Epithelial cell of proximal tubule (primary cell): ENCODE measurements around the gene ARPP21. TPM values are rescaled to one million over a fixed set of nuclear protein-coding genes. Genes with fewer than 3 reads are reported as not detected.

Experiments
- DNase-seq: peaks from one replicate; pipeline ENCODE4 v3.0.0-alpha.2; 2011; ENCODE audit warnings: low read depth
- H3K4me3 ChIP-seq: 2 replicates; pipeline ENCODE4 v1.5.1; 2011; ENCODE audit warnings: low read depth, mild to moderate bottlenecking, low read length
- CTCF ChIP-seq: conservative IDR thresholded peaks from 2 replicates; pipeline ENCODE4 v1.5.1; 2012; ENCODE audit warnings: low read depth, mild to moderate bottlenecking, low read length
- total RNA-seq: library from RNA; depleted of rRNA; stranded (reverse); fragments of >200 nt; gene quantifications from 2 replicates; pipeline ENCODE4 v1.2.3, GENCODE V29; 2015

ARPP21 gene
- total RNA-seq, 1 donor from 2014 or later = not detected

GRCh38 chr3:35727179-35727578, 87.9 kb downstream of the ARPP21 start:
- H3K4me3 ChIP-seq = no peak overlapping the region
- no peak for TF ChIP-seq CTCF
- DNase-seq = no peak

- no peak for DNase-seq
- TF ChIP-seq CTCF = no peak
- H3K4me3 ChIP-seq = no peak overlapping the region
Observed at GRCh38 chr3:35733341-35733740, 94.0 kb downstream of the ARPP21 start.

- no peak for TF ChIP-seq CTCF
- no peak for DNase-seq
- H3K4me3 ChIP-seq = no peak overlapping the region
Observed at GRCh38 chr3:35733864-35734263, 94.5 kb downstream of the ARPP21 start.

- H3K4me3 ChIP-seq = no peak overlapping the region
- no peak for DNase-seq
- no peak for TF ChIP-seq CTCF
Observed at GRCh38 chr3:35737080-35737479, 97.8 kb downstream of the ARPP21 start.

GRCh38 chr3:35737527-35737926, 98.2 kb downstream of the ARPP21 start:
- no peak for TF ChIP-seq CTCF
- H3K4me3 ChIP-seq = no peak overlapping the region
- DNase-seq = no peak

GRCh38 chr3:35737934-35738706, 98.8 kb downstream of the ARPP21 start:
- DNase-seq = no peak
- H3K4me3 ChIP-seq = no peak overlapping the region
- TF ChIP-seq CTCF = no peak

- TF ChIP-seq CTCF = no peak
- no peak overlapping the region for H3K4me3 ChIP-seq
- no peak for DNase-seq
Observed at GRCh38 chr3:35739181-35739809, 100.0 kb downstream of the ARPP21 start.
